ENCODE results near the gene ZNF646.

ZNF646 gene

GRCh38 chr16:31052114-31052513 is 22.1 kb upstream of the ZNF646 start:
- H3K27me3 Mint-ChIP-seq: peaks cover 8% of the 10 kb centered on the region
- H3K4me1 Mint-ChIP-seq: peaks cover 15% of the 10 kb centered on the region
- H3K9me3 Mint-ChIP-seq: no peaks in the 10 kb centered on the region
- peak; percentile 68 for ATAC-seq
- no peak overlapping the region for H3K4me3 Mint-ChIP-seq
- no peak for DNase-seq
- H3K27ac Mint-ChIP-seq: no peak overlapping the region

- H3K27me3 Mint-ChIP-seq: peaks cover 8% of the 10 kb centered on the region
- ATAC-seq (no peak), DNase-seq (no peak)
- H3K9me3 Mint-ChIP-seq: no peaks in the 10 kb centered on the region
- peaks cover 15% of the 10 kb centered on the region for H3K4me1 Mint-ChIP-seq
- H3K27ac Mint-ChIP-seq: no peak overlapping the region
- no peak overlapping the region for H3K4me3 Mint-ChIP-seq
Measured at GRCh38 chr16:31055613-31056012, 18.6 kb upstream of the ZNF646 start.

- H3K4me1 Mint-ChIP-seq: peaks cover 32% of the 10 kb centered on the region
- DNase-seq (no peak), ATAC-seq (no peak)
- H3K27ac Mint-ChIP-seq: no peak overlapping the region
- no peak overlapping the region for H3K4me3 Mint-ChIP-seq
- no peaks in the 10 kb centered on the region for H3K27me3 Mint-ChIP-seq
- H3K9me3 Mint-ChIP-seq: no peaks in the 10 kb centered on the region
Measured at GRCh38 chr16:31061126-31061812, 13.0 kb upstream of the ZNF646 start.

- Mint-ChIP-seq H3K4me1 (peaks cover 35% of the 10 kb centered on the region), H3K27me3 (no peaks in the 10 kb centered on the region), H3K4me3 (no peak overlapping the region), H3K9me3 (no peaks in the 10 kb centered on the region), H3K27ac (no peak overlapping the region)
- ATAC-seq: no peak
- DNase-seq: no peak
Measured at GRCh38 chr16:31061813-31062440, 12.3 kb upstream of the ZNF646 start.

- no peaks in the 10 kb centered on the region for H3K27me3 Mint-ChIP-seq
- peaks cover 42% of the 10 kb centered on the region for H3K4me1 Mint-ChIP-seq
- H3K9me3 Mint-ChIP-seq: no peaks in the 10 kb centered on the region
- H3K4me3 Mint-ChIP-seq: no peak overlapping the region
- DNase-seq (no peak), ATAC-seq (no peak)
- peak overlapping the region in 1 of 2 donors; percentile 80 for H3K27ac Mint-ChIP-seq
Measured at GRCh38 chr16:31063495-31063842, 10.8 kb upstream of the ZNF646 start.

GRCh38 chr16:31063843-31064611 is 10.2 kb upstream of the ZNF646 start:
- Mint-ChIP-seq H3K9me3 (no peaks in the 10 kb centered on the region), H3K27me3 (no peaks in the 10 kb centered on the region), H3K4me1 (peaks cover 47% of the 10 kb centered on the region), H3K4me3 (peak overlapping the region; percentile 66 to 69), H3K27ac (peak overlapping the region; percentile 40 to 68)
- DNase-seq (no peak), ATAC-seq (peak; percentile 61)

GRCh38 chr16:31064882-31065461 is 9.2 kb upstream of the ZNF646 start:
- Mint-ChIP-seq H3K27me3 (no peaks in the 10 kb centered on the region), H3K4me3 (peak overlapping the region; percentile 66 to 69), H3K9me3 (no peaks in the 10 kb centered on the region), H3K27ac (peak overlapping the region; percentile 53 to 74), H3K4me1 (peaks cover 52% of the 10 kb centered on the region)
- ATAC-seq (peak; percentile 66), DNase-seq (no peak)

- Mint-ChIP-seq H3K4me1 (peaks cover 62% of the 10 kb centered on the region), H3K4me3 (no peak overlapping the region), H3K9me3 (no peaks in the 10 kb centered on the region), H3K27ac (no peak overlapping the region), H3K27me3 (no peaks in the 10 kb centered on the region)
- ATAC-seq: no peak
- DNase-seq: no peak
Measured at GRCh38 chr16:31067342-31067741, 6.9 kb upstream of the ZNF646 start.

- no peaks in the 10 kb centered on the region for H3K27me3 Mint-ChIP-seq
- no peak for DNase-seq
- no peaks in the 10 kb centered on the region for H3K9me3 Mint-ChIP-seq
- peaks cover 54% of the 10 kb centered on the region for H3K4me1 Mint-ChIP-seq
- H3K27ac Mint-ChIP-seq: peak overlapping the region in 1 of 2 donors; percentile 96
- no peak for ATAC-seq
- peak overlapping the region; percentile 86 to 95 for H3K4me3 Mint-ChIP-seq
Measured at GRCh38 chr16:31071861-31072260, 2.4 kb upstream of the ZNF646 start.

GRCh38 chr16:31072540-31073141 is 1.6 kb upstream of the ZNF646 start:
- DNase-seq (no peak), ATAC-seq (peak; percentile 1)
- Mint-ChIP-seq H3K27ac (peak overlapping the region; percentile 92 to 96), H3K4me1 (peaks cover 56% of the 10 kb centered on the region), H3K9me3 (no peaks in the 10 kb centered on the region), H3K27me3 (no peaks in the 10 kb centered on the region), H3K4me3 (peak overlapping the region; percentile 86 to 95)

- Mint-ChIP-seq H3K27ac (peak overlapping the region; percentile 95 to 97), H3K9me3 (no peaks in the 10 kb centered on the region), H3K4me1 (peaks cover 58% of the 10 kb centered on the region), H3K27me3 (no peaks in the 10 kb centered on the region), H3K4me3 (peak overlapping the region; percentile 86 to 95)
- ATAC-seq (peak; percentile 76), DNase-seq (peak; percentile 87 to 90)
Measured at GRCh38 chr16:31073142-31073969, 866 bp upstream of the ZNF646 start.

- no peaks in the 10 kb centered on the region for H3K27me3 Mint-ChIP-seq
Measured at GRCh38 chr16:31074814-31075183, 577 bp downstream of the ZNF646 start.

GRCh38 chr16:31076319-31076718 is 2.1 kb downstream of the ZNF646 start:
- no peaks in the 10 kb centered on the region for H3K27me3 Mint-ChIP-seq
- no peaks in the 10 kb centered on the region for H3K9me3 Mint-ChIP-seq
- DNase-seq (no peak), ATAC-seq (no peak)
- H3K4me3 Mint-ChIP-seq: no peak overlapping the region
- peaks cover 77% of the 10 kb centered on the region for H3K4me1 Mint-ChIP-seq
- H3K27ac Mint-ChIP-seq: no peak overlapping the region

More at GRCh38 chr16:31074814-31075183, 577 bp downstream of the ZNF646 start:
- H3K4me3 Mint-ChIP-seq: peak overlapping the region; percentile 86 to 95
- ATAC-seq (no peak), DNase-seq (no peak)
- H3K27ac Mint-ChIP-seq: peak overlapping the region; percentile 96
- H3K9me3 Mint-ChIP-seq: no peaks in the 10 kb centered on the region
- peaks cover 62% of the 10 kb centered on the region for H3K4me1 Mint-ChIP-seq

GRCh38 chr16:31077024-31077423 is 2.8 kb downstream of the ZNF646 start:
- Mint-ChIP-seq H3K4me1 (peaks cover 76% of the 10 kb centered on the region), H3K4me3 (no peak overlapping the region)

More at GRCh38 chr16:31077024-31077423, 2.8 kb downstream of the ZNF646 start:
- DNase-seq (no peak), ATAC-seq (no peak)
- Mint-ChIP-seq H3K27ac (no peak overlapping the region), H3K9me3 (no peaks in the 10 kb centered on the region), H3K27me3 (no peaks in the 10 kb centered on the region)
